ENCODE results near the gene CCSER1. TPM values are rescaled to one million over a fixed set of nuclear protein-coding genes. Genes with fewer than 3 reads are reported as not detected.

The CCSER1 gene
- total RNA-seq, 2 experiments from 2014 or later: not detected

DNA sequence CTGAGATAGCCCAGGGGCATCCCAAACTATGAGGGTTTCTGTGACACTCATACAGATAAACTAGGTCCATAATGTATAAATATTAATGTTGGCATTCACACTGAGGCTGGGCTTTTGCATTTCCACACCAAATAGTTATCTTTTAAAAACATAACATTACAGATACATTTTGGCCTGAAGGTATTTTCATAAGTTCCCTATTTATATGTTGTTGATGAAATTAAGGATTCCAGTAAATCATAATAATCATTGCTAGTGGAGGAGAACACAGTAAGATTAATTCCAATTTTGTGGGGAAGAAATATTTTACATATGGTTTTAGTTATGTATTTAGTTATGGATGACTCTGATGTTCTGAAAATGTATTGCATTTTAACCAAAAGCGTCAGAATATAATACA lies 479.6 kb downstream of the CCSER1 start:
- Mint-ChIP-seq H3K27ac (no peak overlapping the region), H3K36me3 (ENCODE audit: low read depth) (no peaks in the 10 kb centered on the region), H3K4me1 (ENCODE audit: low read depth) (no peaks in the 10 kb centered on the region), H3K4me3 (no peak overlapping the region), H3K27me3 (no peaks in the 10 kb centered on the region), H3K9me3 (no peaks in the 10 kb centered on the region)
- TF ChIP-seq, protein P1, sequence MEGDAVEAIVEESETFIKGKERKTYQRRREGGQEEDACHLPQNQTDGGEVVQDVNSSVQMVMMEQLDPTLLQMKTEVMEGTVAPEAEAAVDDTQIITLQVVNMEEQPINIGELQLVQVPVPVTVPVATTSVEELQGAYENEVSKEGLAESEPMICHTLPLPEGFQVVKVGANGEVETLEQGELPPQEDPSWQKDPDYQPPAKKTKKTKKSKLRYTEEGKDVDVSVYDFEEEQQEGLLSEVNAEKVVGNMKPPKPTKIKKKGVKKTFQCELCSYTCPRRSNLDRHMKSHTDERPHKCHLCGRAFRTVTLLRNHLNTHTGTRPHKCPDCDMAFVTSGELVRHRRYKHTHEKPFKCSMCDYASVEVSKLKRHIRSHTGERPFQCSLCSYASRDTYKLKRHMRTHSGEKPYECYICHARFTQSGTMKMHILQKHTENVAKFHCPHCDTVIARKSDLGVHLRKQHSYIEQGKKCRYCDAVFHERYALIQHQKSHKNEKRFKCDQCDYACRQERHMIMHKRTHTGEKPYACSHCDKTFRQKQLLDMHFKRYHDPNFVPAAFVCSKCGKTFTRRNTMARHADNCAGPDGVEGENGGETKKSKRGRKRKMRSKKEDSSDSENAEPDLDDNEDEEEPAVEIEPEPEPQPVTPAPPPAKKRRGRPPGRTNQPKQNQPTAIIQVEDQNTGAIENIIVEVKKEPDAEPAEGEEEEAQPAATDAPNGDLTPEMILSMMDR (IDR thresholded peaks at IDR 0.05): no peak
- DNase-seq (no peak), ATAC-seq (no peak)
- intact Hi-C loops (cut with micrococcal nuclease): no loop called here
- CTCF ChIA-PET: no interaction called here
- POLR2A ChIA-PET: no interaction called here

DNA sequence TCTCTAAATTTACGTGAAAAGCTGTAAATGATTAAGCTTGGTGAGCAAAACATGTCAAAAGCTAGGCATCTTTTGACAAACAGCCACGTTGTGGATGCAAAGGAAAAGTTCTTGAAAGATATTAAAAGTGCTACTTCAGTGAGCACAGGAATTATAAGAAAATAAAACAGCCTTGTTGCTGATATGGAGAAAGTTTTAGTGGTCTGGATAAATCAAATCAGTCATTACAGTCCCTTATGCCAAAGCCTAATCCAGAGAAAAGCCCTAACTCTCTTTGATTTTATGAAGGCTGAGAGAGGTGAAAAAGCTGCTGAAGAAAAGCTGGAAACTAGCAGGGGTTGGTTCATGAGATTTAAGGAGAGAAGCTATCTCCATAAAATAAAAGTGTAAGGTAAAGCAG lies 487.2 kb downstream of the CCSER1 start:
- H3K27me3 Mint-ChIP-seq: no peaks in the 10 kb centered on the region
- H3K9me3 Mint-ChIP-seq: no peaks in the 10 kb centered on the region
- DNase-seq: no peak
- no peak for ATAC-seq
- no peaks in the 10 kb centered on the region for H3K36me3 Mint-ChIP-seq (ENCODE audit: low read depth)
- CTCF ChIA-PET: no interaction called here
- no peak overlapping the region for H3K27ac Mint-ChIP-seq
- no peak overlapping the region for H3K4me3 Mint-ChIP-seq
- POLR2A ChIA-PET: no interaction called here
- TF ChIP-seq, protein P1 (IDR thresholded peaks at IDR 0.05): no peak
- intact Hi-C loops (cut with micrococcal nuclease): no loop called here
- no peaks in the 10 kb centered on the region for H3K4me1 Mint-ChIP-seq (ENCODE audit: low read depth)

DNA sequence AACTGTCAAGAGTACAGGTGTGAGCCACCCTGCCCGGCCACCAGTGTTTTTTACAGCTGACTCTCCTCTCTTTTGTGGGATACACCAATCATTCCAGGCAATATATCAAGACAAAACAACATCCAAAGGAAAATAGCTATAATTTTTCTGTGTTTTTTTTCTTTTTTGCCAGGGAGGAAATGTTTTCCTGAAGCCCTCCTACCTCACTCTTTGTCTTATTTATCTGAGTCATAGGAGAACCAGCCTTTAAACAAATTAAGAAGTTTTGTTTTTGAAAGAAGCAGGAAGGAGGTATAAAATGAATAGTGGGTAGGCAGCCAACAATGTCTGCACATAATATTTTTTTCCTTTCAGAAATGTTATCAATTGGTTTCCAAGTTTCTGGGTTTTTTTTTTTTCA lies 493.9 kb downstream of the CCSER1 start:
- Mint-ChIP-seq H3K27ac (no peak overlapping the region), H3K36me3 (ENCODE audit: low read depth) (no peaks in the 10 kb centered on the region), H3K27me3 (no peaks in the 10 kb centered on the region), H3K9me3 (peaks cover 1% of the 10 kb centered on the region), H3K4me1 (ENCODE audit: low read depth) (no peaks in the 10 kb centered on the region), H3K4me3 (no peak overlapping the region)
- TF ChIP-seq, protein P1 (IDR thresholded peaks at IDR 0.05): no peak
- DNase-seq (no peak), ATAC-seq (no peak)
- intact Hi-C loops (cut with micrococcal nuclease): no loop called here
- ChIA-PET POLR2A (no interaction called here), CTCF (no interaction called here)

DNA sequence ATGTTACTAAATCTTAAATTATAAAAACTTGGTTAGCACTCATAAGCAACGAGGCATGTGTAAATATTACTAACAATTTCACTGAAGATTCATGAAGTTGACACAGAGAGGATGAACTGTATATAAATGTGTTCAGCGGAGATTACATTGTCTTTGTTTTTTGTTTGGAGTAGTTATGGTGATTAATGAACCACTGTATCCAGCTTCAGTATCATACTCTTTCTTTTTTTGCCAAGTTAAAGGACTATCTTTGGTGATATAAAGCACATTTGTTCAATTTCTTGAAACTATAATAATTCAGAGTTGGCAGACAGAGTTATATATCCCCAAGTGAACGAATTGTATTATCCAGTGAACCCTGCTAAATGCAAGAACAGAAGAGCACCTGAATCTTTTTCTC lies 497.6 kb downstream of the CCSER1 start:
- intact Hi-C loops (cut with micrococcal nuclease): no loop called here
- Mint-ChIP-seq H3K36me3 (ENCODE audit: low read depth) (no peaks in the 10 kb centered on the region), H3K27ac (no peak overlapping the region), H3K4me3 (no peak overlapping the region), H3K27me3 (no peaks in the 10 kb centered on the region), H3K4me1 (ENCODE audit: low read depth) (no peaks in the 10 kb centered on the region), H3K9me3 (peaks cover 1% of the 10 kb centered on the region)
- TF ChIP-seq, protein P1 (IDR thresholded peaks at IDR 0.05): no peak
- ChIA-PET POLR2A (no interaction called here), CTCF (no interaction called here)
- DNase-seq (no peak), ATAC-seq (no peak)

DNA sequence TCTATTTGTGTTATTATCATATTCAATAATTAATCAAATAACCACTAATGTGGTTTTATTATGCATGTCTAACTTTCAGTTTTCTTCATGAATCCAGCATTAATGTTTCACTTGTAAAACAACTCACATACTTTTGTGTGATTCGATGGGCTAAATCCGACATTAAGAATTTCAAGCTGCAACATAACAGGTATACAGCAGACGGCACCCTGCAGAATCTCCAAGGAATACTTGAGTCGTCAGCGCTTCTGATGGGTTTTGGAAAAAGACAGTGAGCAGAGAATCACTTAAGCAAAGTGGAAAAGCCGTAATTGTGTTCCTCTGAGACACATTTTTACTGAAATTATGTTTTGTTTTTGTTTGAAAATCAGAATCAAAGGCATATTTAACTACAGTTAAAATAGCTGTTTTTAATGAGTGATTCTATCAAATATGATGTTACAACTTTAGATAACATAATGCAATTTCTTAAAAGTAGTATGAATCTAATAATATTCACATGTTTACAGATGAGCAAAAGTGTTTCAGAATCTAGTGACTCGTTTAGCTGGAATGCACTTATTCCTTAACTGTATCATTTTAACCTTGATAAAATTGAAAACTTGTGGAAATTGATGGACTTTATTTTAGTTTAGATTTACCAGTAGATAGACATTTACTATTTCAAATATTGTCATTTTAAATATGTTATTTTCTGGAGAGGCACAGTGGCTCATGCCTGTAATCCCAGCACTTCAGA lies 514.8 kb downstream of the CCSER1 start:
- ATAC-seq (no peak), DNase-seq (no peak)
- TF ChIP-seq, protein P1 (IDR thresholded peaks at IDR 0.05): no peak
- ChIA-PET POLR2A (no interaction called here), CTCF (no interaction called here)
- Mint-ChIP-seq H3K9me3 (peaks cover 3% of the 10 kb centered on the region), H3K27me3 (no peaks in the 10 kb centered on the region), H3K36me3 (ENCODE audit: low read depth) (no peaks in the 10 kb centered on the region), H3K4me3 (no peak overlapping the region), H3K4me1 (ENCODE audit: low read depth) (no peaks in the 10 kb centered on the region), H3K27ac (no peak overlapping the region)
- intact Hi-C loops (cut with micrococcal nuclease): no loop called here

Measured in activated CD8-positive, alpha-beta T cell treated with anti-CD3 and anti-CD28 coated beads for 36 hours (primary cell).